Measurements from ENCODE around the gene LSM5. TPM values are rescaled to one million over a fixed set of nuclear protein-coding genes. Genes with fewer than 3 reads are reported as not detected.

The LSM5 gene
- polyA plus RNA-seq: 10 to 100 TPM; 59.0 to 82.0 TPM

DNA sequence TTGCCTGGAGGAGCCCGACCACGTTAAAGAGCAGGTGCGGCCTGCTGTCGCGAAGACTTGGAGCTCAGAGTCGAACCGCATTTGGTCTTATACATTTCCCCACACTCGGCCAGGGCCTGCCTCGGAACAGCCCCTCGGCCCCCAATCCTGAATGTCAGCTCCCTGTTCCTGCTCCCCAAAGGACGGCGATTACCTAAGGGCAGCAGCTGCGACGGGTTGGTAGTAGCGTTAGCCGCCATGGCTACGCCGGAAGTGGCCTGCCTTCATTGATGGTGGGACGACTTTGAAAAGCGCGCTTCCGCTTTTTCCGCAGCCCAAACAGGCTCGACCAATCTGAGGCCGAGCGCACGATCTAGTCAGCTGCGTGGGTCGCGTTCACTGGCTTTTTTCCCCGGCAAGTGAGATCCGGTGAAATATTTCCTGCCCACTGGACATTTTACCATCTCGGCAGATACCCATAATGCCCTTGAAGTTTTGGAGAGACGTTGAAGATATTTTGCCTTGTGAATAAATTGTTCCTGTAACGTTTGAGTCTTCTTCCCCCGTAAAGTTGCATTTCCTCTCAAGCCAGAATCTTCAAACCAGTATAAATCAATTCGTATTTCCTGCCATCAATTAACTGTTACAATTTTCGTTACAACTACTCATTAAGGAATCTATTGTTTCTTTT is at the start of gene LSM5:
TSS of gene LSM5 (minus strand) at position 254 of the 670 bp plus-strand sequence. CDS start at position 239, 15 bp downstream.
- H3K27ac ChIP-seq (ENCODE audit: low read depth in 2 of 2, low read length in 1 of 2): peak within 1 kb of the TSS; percentile 75 to 88
- H3K36me3 ChIP-seq (ENCODE audit: control insufficient read depth in 2 of 2, insufficient read depth in 2 of 2, low read length in 1 of 2): no peaks in the 10 kb centered on the region
- H3K4me1 ChIP-seq (ENCODE audit: control insufficient read depth in 2 of 2, insufficient read depth in 2 of 2, low read length in 1 of 2): no peaks in the 10 kb centered on the region

GRCh38 chr7:32539366-32539765 is 49.2 kb upstream of the LSM5 start:
- Histone ChIP-seq H3K4me1 (ENCODE audit: control insufficient read depth in 2 of 2, insufficient read depth in 2 of 2, low read length in 1 of 2) (no peaks in the 10 kb centered on the region), H3K27me3 (ENCODE audit: control insufficient read depth in 1 of 2, insufficient read depth in 2 of 2, low read length in 2 of 2) (no peaks in the 10 kb centered on the region), H3K27ac (ENCODE audit: low read depth in 2 of 2, low read length in 1 of 2) (no peak overlapping the region), H3K9me3 (ENCODE audit: control insufficient read depth in 2 of 2, insufficient read depth in 1 of 2, low read depth in 1 of 2, low read length in 1 of 2) (no peaks in the 10 kb centered on the region), H3K36me3 (ENCODE audit: control insufficient read depth in 2 of 2, insufficient read depth in 2 of 2, low read length in 1 of 2) (peaks cover 3 to 4% of the 10 kb centered on the region in 2 donors), H3K4me3 (ENCODE audit: low read depth in 1 of 2, low read length in 2 of 2) (no peak overlapping the region)
- 91 to 92% methylated on average over 2 of the region's 2 CpGs for WGBS, 2 donors

More for the DNA sequence above, at the start of gene LSM5:
- no peaks in the 10 kb centered on the region for H3K9me3 ChIP-seq (ENCODE audit: control insufficient read depth in 2 of 2, insufficient read depth in 1 of 2, low read depth in 1 of 2, low read length in 1 of 2)
- 0% methylated on average over 38 of the region's 38 CpGs for WGBS, 2 donors
- H3K27me3 ChIP-seq (ENCODE audit: control insufficient read depth in 1 of 2, insufficient read depth in 2 of 2, low read length in 2 of 2): no peaks in the 10 kb centered on the region
- H3K4me3 ChIP-seq (ENCODE audit: low read depth in 1 of 2, low read length in 2 of 2): peak within 1 kb of the TSS; percentile 75 to 80

GRCh38 chr7:32537760-32538159 is 47.6 kb upstream of the LSM5 start:
- H3K4me3 ChIP-seq (ENCODE audit: low read depth in 1 of 2, low read length in 2 of 2): no peak overlapping the region
- H3K36me3 ChIP-seq (ENCODE audit: control insufficient read depth in 2 of 2, insufficient read depth in 2 of 2, low read length in 1 of 2): no peaks in the 10 kb centered on the region
- no peaks in the 10 kb centered on the region for H3K27me3 ChIP-seq (ENCODE audit: control insufficient read depth in 1 of 2, insufficient read depth in 2 of 2, low read length in 2 of 2)
- WGBS, 2 donors: 67 to 77% methylated on average over 4 of the region's 4 CpGs
- H3K9me3 ChIP-seq (ENCODE audit: control insufficient read depth in 2 of 2, insufficient read depth in 1 of 2, low read depth in 1 of 2, low read length in 1 of 2): no peaks in the 10 kb centered on the region
- H3K4me1 ChIP-seq (ENCODE audit: control insufficient read depth in 2 of 2, insufficient read depth in 2 of 2, low read length in 1 of 2): no peaks in the 10 kb centered on the region
- H3K27ac ChIP-seq (ENCODE audit: low read depth in 2 of 2, low read length in 1 of 2): no peak overlapping the region

DNA sequence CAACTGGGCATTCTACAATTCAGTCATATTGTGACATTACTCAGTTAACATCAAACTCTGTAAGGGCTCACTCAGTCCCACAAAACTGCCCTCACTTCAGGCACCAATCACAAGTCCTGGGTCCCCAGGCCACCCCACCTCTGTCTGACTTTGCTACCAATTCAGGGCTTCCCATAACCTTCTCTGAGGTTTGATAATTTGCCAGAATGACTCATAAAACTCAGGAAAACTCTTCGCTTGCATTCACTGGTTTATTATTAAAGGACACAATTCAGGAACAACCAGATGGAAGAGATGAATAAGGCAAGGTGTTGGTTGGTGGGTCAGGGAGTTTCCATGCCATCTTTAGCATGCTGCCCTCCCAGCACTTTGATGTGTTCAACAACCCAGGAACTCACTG is 46.4 kb upstream of the LSM5 start:
- Histone ChIP-seq H3K9me3 (ENCODE audit: control insufficient read depth in 2 of 2, insufficient read depth in 1 of 2, low read depth in 1 of 2, low read length in 1 of 2) (no peaks in the 10 kb centered on the region), H3K27me3 (ENCODE audit: control insufficient read depth in 1 of 2, insufficient read depth in 2 of 2, low read length in 2 of 2) (no peaks in the 10 kb centered on the region), H3K4me1 (ENCODE audit: control insufficient read depth in 2 of 2, insufficient read depth in 2 of 2, low read length in 1 of 2) (no peaks in the 10 kb centered on the region), H3K27ac (ENCODE audit: low read depth in 2 of 2, low read length in 1 of 2) (no peak overlapping the region), H3K4me3 (ENCODE audit: low read depth in 1 of 2, low read length in 2 of 2) (no peak overlapping the region), H3K36me3 (ENCODE audit: control insufficient read depth in 2 of 2, insufficient read depth in 2 of 2, low read length in 1 of 2) (peaks cover 0 to 3% of the 10 kb centered on the region in 2 donors)
- 0 to 10% methylated on average over 1 of the region's 1 CpG for WGBS, 2 donors

- no peak overlapping the region for H3K4me3 ChIP-seq (ENCODE audit: low read depth in 1 of 2, low read length in 2 of 2)
- no peak overlapping the region for H3K27ac ChIP-seq (ENCODE audit: low read depth in 2 of 2, low read length in 1 of 2)
- H3K27me3 ChIP-seq (ENCODE audit: control insufficient read depth in 1 of 2, insufficient read depth in 2 of 2, low read length in 2 of 2): no peaks in the 10 kb centered on the region
- no peaks in the 10 kb centered on the region for H3K9me3 ChIP-seq (ENCODE audit: control insufficient read depth in 2 of 2, insufficient read depth in 1 of 2, low read depth in 1 of 2, low read length in 1 of 2)
- peaks cover 0 to 5% of the 10 kb centered on the region in 2 donors for H3K36me3 ChIP-seq (ENCODE audit: control insufficient read depth in 2 of 2, insufficient read depth in 2 of 2, low read length in 1 of 2)
- no peaks in the 10 kb centered on the region for H3K4me1 ChIP-seq (ENCODE audit: control insufficient read depth in 2 of 2, insufficient read depth in 2 of 2, low read length in 1 of 2)
- WGBS, 2 donors: 94 to 98% methylated on average over 2 of the region's 2 CpGs
Measured at GRCh38 chr7:32536016-32536415, 45.8 kb upstream of the LSM5 start.

DNA sequence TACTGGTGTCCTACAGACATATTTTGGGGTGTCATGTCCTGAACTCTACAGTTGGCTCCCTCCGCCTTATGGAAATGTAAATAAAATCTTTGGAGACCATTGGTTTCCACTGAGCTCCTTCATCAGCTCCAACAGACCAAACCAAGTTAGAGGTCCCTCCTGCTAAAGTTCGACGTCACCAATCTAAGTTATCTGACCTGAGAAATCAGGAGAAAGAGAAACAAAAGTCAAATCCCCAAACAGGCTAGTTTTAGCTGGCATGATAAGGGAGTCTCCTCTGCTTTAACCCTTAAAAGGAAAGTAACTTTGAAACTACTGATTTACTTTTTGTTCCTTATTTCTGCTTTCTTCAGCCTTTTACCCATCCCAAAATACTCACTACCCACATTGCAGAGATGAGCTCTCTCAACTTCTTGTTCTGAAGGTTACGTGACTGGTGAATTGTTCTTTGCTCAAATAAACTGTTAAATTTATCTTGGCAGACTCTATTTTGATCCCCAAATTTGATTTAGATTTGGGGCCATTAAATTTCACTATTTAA is 45.1 kb upstream of the LSM5 start:
- H3K9me3 ChIP-seq (ENCODE audit: control insufficient read depth in 2 of 2, insufficient read depth in 1 of 2, low read depth in 1 of 2, low read length in 1 of 2): no peaks in the 10 kb centered on the region
- H3K27ac ChIP-seq (ENCODE audit: low read depth in 2 of 2, low read length in 1 of 2): no peak overlapping the region
- WGBS, 2 donors: 71 to 82% methylated on average over 4 of the region's 4 CpGs
- H3K36me3 ChIP-seq (ENCODE audit: control insufficient read depth in 2 of 2, insufficient read depth in 2 of 2, low read length in 1 of 2): peaks cover 0 to 5% of the 10 kb centered on the region in 2 donors
- no peak overlapping the region for H3K4me3 ChIP-seq (ENCODE audit: low read depth in 1 of 2, low read length in 2 of 2)
- H3K4me1 ChIP-seq (ENCODE audit: control insufficient read depth in 2 of 2, insufficient read depth in 2 of 2, low read length in 1 of 2): no peaks in the 10 kb centered on the region
- H3K27me3 ChIP-seq (ENCODE audit: control insufficient read depth in 1 of 2, insufficient read depth in 2 of 2, low read length in 2 of 2): no peaks in the 10 kb centered on the region

GRCh38 chr7:32533276-32534029 is 43.3 kb upstream of the LSM5 start:
- Histone ChIP-seq H3K9me3 (ENCODE audit: control insufficient read depth in 2 of 2, insufficient read depth in 1 of 2, low read depth in 1 of 2, low read length in 1 of 2) (no peaks in the 10 kb centered on the region), H3K4me3 (ENCODE audit: low read depth in 1 of 2, low read length in 2 of 2) (no peak overlapping the region), H3K4me1 (ENCODE audit: control insufficient read depth in 2 of 2, insufficient read depth in 2 of 2, low read length in 1 of 2) (no peaks in the 10 kb centered on the region), H3K27ac (ENCODE audit: low read depth in 2 of 2, low read length in 1 of 2) (no peak overlapping the region), H3K36me3 (ENCODE audit: control insufficient read depth in 2 of 2, insufficient read depth in 2 of 2, low read length in 1 of 2) (peaks cover 0 to 5% of the 10 kb centered on the region in 2 donors), H3K27me3 (ENCODE audit: control insufficient read depth in 1 of 2, insufficient read depth in 2 of 2, low read length in 2 of 2) (no peaks in the 10 kb centered on the region)
- 55 to 56% methylated on average over 8 of the region's 8 CpGs for WGBS, 2 donors

DNA sequence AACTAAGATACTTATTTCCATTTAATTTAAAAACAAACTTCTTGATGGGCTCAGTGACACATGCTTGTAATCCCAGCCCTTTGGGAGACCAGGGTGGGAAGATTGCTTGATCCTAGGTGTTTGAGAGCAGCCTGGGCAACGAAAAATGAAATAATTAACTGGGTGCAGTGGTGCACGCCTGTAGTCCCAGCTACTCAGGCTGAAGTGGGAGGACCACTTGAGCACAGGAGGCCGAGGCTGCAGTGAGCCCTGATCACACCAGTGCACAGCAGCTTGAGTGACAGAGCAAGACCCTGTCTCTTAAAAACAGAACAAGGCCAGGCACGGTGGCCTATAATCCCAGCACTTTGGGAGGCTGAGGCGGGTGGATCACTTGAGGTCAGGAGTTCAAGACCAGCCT is 42.5 kb upstream of the LSM5 start:
- Histone ChIP-seq H3K9me3 (ENCODE audit: control insufficient read depth in 2 of 2, insufficient read depth in 1 of 2, low read depth in 1 of 2, low read length in 1 of 2) (no peaks in the 10 kb centered on the region), H3K27ac (ENCODE audit: low read depth in 2 of 2, low read length in 1 of 2) (no peak overlapping the region), H3K4me1 (ENCODE audit: control insufficient read depth in 2 of 2, insufficient read depth in 2 of 2, low read length in 1 of 2) (no peaks in the 10 kb centered on the region), H3K36me3 (ENCODE audit: control insufficient read depth in 2 of 2, insufficient read depth in 2 of 2, low read length in 1 of 2) (peaks cover 0 to 5% of the 10 kb centered on the region in 2 donors), H3K27me3 (ENCODE audit: control insufficient read depth in 1 of 2, insufficient read depth in 2 of 2, low read length in 2 of 2) (no peaks in the 10 kb centered on the region), H3K4me3 (ENCODE audit: low read depth in 1 of 2, low read length in 2 of 2) (no peak overlapping the region)
- WGBS, 2 donors: 89 to 94% methylated on average over 5 of the region's 5 CpGs

DNA sequence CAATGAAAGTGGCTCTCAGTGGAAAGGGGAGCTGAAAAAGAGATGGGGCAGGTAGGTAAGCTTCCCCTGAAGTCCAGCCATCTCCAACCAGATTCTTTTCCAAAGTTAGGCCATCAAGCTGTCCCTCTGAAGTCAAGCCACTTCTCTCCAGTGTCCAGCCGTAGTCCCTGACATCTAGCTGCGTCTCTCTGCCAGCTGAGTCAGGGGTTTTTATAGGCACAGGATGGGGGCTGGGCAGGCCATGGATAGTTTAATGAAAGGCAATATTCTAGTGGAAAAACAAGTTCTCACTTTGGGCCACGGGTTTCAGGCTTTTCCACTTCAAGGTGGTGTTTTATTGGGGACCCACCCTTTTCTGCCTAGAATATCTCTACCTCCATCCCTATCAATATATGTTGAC is 41.9 kb upstream of the LSM5 start:
- Histone ChIP-seq H3K27me3 (ENCODE audit: control insufficient read depth in 1 of 2, insufficient read depth in 2 of 2, low read length in 2 of 2) (no peaks in the 10 kb centered on the region), H3K27ac (ENCODE audit: low read depth in 2 of 2, low read length in 1 of 2) (no peak overlapping the region), H3K4me1 (ENCODE audit: control insufficient read depth in 2 of 2, insufficient read depth in 2 of 2, low read length in 1 of 2) (no peaks in the 10 kb centered on the region), H3K9me3 (ENCODE audit: control insufficient read depth in 2 of 2, insufficient read depth in 1 of 2, low read depth in 1 of 2, low read length in 1 of 2) (no peaks in the 10 kb centered on the region), H3K36me3 (ENCODE audit: control insufficient read depth in 2 of 2, insufficient read depth in 2 of 2, low read length in 1 of 2) (peaks cover 0 to 5% of the 10 kb centered on the region in 2 donors), H3K4me3 (ENCODE audit: low read depth in 1 of 2, low read length in 2 of 2) (no peak overlapping the region)
- 71 to 74% methylated on average over 3 of the region's 3 CpGs for WGBS, 2 donors
